ENCODE results near the gene IFIT1B.

DNA sequence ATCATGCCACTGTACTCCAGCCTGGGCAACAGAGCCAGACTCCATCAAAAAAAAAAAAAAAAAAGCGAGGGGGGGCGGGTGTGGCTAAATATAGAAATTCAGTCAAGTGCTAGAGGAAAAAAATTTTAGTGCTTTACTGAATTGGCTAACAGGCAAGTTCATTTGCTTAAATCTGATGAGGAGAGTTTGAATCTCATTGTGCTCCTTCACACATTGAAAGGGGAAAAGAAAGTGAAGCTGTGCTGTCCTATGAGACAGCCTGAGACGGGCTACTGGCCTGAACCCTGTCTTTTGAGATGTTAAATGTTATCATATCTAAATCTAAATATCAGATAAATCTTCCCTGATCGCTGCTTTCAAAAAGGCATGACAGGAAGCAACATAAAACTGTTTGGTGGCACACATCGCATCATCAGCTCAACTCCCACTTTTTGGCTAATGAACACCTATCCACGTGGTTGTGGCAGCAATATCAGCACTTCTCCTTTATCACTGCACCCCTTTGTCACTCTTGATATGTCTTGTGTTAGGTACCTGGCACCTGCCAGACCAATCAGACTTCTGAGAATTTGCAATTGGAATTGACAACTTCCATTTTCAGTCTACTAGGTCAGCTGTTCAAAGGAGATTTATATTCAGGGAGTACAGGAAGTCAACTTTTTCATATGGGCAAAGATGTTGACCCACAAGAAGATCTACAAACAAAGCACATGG is 14.0 kb upstream of the IFIT1B start:
- TF ChIP-seq, protein P1, sequence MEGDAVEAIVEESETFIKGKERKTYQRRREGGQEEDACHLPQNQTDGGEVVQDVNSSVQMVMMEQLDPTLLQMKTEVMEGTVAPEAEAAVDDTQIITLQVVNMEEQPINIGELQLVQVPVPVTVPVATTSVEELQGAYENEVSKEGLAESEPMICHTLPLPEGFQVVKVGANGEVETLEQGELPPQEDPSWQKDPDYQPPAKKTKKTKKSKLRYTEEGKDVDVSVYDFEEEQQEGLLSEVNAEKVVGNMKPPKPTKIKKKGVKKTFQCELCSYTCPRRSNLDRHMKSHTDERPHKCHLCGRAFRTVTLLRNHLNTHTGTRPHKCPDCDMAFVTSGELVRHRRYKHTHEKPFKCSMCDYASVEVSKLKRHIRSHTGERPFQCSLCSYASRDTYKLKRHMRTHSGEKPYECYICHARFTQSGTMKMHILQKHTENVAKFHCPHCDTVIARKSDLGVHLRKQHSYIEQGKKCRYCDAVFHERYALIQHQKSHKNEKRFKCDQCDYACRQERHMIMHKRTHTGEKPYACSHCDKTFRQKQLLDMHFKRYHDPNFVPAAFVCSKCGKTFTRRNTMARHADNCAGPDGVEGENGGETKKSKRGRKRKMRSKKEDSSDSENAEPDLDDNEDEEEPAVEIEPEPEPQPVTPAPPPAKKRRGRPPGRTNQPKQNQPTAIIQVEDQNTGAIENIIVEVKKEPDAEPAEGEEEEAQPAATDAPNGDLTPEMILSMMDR (IDR thresholded peaks at IDR 0.05): no peak
- TF ChIP-seq POLR2A (IDR thresholded peaks at IDR 0.05): no peak
